HUES64 (cell line): ENCODE results near the gene SPATA13.

Source experiments
- H3K27ac ChIP-seq: 2 replicates; pipeline ENCODE4 v1.7.0; 2013; ENCODE audit warnings: low read depth, low read length, inconsistent platforms
- H3K27me3 ChIP-seq: 2 replicates; pipeline ENCODE4 v1.6.1; 2013; ENCODE audit warnings: mild to moderate bottlenecking, low read length; ENCODE audit not compliant: insufficient read depth
- H3K36me3 ChIP-seq: 2 replicates; pipeline ENCODE4 v1.6.1; 2013; ENCODE audit warnings: mild to moderate bottlenecking, low read length; ENCODE audit not compliant: insufficient read depth
- H3K4me1 ChIP-seq: 2 replicates; pipeline ENCODE4 v1.6.1; 2013; ENCODE audit warnings: mild to moderate bottlenecking, low read length, moderate library complexity; ENCODE audit not compliant: insufficient read depth
- H3K4me3 ChIP-seq: 2 replicates; pipeline ENCODE4 v1.5.1; 2013; ENCODE audit warnings: mild to moderate bottlenecking, low read length, moderate library complexity
- H3K9ac ChIP-seq: 2 replicates; pipeline ENCODE4 v1.6.1; 2013; ENCODE audit warnings: mild to moderate bottlenecking, low read depth, low read length
- H3K9me3 ChIP-seq: 2 replicates; pipeline ENCODE4 v1.6.1; 2013; ENCODE audit warnings: low read depth, low read length; ENCODE audit not compliant: insufficient read depth
- WGBS: fragments of 150-250, 120-280 bp; methylation state at CpG from one replicate; pipeline ENCODE4 v1.1.7; 2013; ENCODE audit warnings: missing lambda C conversion rate; 5-methylcytosine and 5-hydroxymethylcytosine counted together

The SPATA13 gene

DNA sequence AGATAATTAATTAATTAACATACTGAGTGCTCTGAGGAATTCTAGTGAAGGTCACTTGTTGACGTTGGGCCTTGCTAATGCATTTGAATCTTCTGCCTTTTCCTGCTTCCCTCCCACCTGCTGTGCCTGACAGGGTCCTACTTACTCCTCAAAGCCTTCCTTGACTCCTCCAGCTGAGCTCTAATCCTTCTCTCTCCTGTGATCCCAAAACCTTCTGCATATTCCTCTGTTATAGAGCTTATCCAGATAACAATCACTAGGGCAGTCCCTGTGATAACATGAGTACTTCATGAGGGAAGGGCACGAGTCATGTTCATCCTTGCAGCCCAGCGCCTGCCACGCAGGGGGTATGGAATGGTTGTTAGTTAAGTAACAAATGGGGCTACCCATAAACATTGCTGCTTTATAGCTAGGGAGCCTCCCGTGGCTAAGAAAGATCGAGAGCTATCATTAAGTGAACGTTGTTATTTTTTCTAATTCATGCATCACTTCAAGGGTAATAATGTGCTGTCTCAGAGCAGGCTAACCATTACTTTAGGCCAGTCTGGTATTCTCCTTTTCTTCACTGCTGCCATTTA is 19.1 kb upstream of the SPATA13 start:
- no peaks in the 10 kb centered on the region for H3K36me3 ChIP-seq
- H3K9ac ChIP-seq = no peak overlapping the region
- H3K9me3 ChIP-seq = no peaks in the 10 kb centered on the region
- no peak overlapping the region for H3K27ac ChIP-seq
- H3K4me1 ChIP-seq = peaks cover 27% of the 10 kb centered on the region
- no peaks in the 10 kb centered on the region for H3K27me3 ChIP-seq
- 39% methylated on average over 7 of the region's 7 CpGs for WGBS
- no peak overlapping the region for H3K4me3 ChIP-seq

DNA sequence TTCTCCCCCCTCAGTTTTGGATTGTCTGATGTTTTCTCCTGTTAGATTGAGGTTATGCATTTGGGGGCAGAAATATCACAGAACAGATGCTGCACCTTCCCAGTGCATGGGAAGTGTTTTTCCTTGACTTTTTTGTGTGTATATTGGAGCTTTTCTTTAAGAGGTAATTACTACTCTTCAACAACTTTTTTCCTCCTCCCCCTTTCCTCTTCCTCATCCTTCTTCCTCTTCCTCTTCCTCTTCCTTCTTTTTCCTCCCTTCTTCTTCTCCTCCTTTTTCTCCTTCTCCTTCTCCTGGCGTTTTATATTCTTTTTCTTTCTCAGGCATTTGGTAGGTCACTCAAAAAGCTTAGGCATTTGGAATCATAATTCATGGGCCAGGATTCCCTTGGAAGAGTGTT is 18.1 kb upstream of the SPATA13 start:
- WGBS = 96% methylated on average over 1 of the region's 1 CpG
- H3K9me3 ChIP-seq = no peaks in the 10 kb centered on the region
- H3K27me3 ChIP-seq = no peaks in the 10 kb centered on the region
- H3K4me1 ChIP-seq = peaks cover 33% of the 10 kb centered on the region
- no peak overlapping the region for H3K9ac ChIP-seq
- H3K4me3 ChIP-seq = no peak overlapping the region
- no peak overlapping the region for H3K27ac ChIP-seq
- no peaks in the 10 kb centered on the region for H3K36me3 ChIP-seq

DNA sequence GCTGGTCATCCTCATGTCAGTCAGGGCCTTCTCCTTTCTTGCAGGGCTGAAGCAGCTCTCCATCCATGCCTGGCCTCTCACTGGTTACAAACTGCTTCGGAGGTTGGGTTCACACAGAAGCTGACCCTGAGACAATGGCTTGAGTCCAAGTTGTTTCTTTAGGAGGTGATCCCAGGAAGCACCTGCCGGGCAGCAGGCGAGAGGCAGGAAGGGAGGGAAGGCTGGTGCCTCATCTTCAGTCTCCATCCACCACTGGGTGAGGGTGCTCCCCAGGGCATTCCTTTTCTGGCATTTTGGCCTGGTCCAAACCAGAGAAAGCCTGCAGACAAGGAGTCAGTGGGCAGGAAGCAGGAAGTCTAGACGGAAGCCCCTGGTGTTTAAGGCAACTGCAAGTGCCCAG is 17.6 kb upstream of the SPATA13 start:
- Histone ChIP-seq H3K9me3 (no peaks in the 10 kb centered on the region), H3K27ac (no peak overlapping the region), H3K36me3 (no peaks in the 10 kb centered on the region), H3K27me3 (no peaks in the 10 kb centered on the region), H3K4me1 (peaks cover 36% of the 10 kb centered on the region), H3K9ac (no peak overlapping the region), H3K4me3 (no peak overlapping the region)
- WGBS = 89% methylated on average over 4 of the region's 4 CpGs

- H3K36me3 ChIP-seq = no peaks in the 10 kb centered on the region
- 57% methylated on average over 2 of the region's 2 CpGs for WGBS
- no peaks in the 10 kb centered on the region for H3K27me3 ChIP-seq
- H3K9ac ChIP-seq = no peak overlapping the region
- no peaks in the 10 kb centered on the region for H3K9me3 ChIP-seq
- H3K27ac ChIP-seq = no peak overlapping the region
- H3K4me1 ChIP-seq = peaks cover 54% of the 10 kb centered on the region
- H3K4me3 ChIP-seq = no peak overlapping the region
Observed at GRCh38 chr13:24145240-24145639, 15.3 kb upstream of the SPATA13 start.

- Histone ChIP-seq H3K9ac (no peak overlapping the region), H3K36me3 (no peaks in the 10 kb centered on the region), H3K9me3 (no peaks in the 10 kb centered on the region), H3K27ac (no peak overlapping the region), H3K4me1 (peaks cover 54% of the 10 kb centered on the region), H3K27me3 (no peaks in the 10 kb centered on the region), H3K4me3 (no peak overlapping the region)
- 64% methylated on average over 7 of the region's 7 CpGs for WGBS
Observed at GRCh38 chr13:24145674-24146073, 14.8 kb upstream of the SPATA13 start.

DNA sequence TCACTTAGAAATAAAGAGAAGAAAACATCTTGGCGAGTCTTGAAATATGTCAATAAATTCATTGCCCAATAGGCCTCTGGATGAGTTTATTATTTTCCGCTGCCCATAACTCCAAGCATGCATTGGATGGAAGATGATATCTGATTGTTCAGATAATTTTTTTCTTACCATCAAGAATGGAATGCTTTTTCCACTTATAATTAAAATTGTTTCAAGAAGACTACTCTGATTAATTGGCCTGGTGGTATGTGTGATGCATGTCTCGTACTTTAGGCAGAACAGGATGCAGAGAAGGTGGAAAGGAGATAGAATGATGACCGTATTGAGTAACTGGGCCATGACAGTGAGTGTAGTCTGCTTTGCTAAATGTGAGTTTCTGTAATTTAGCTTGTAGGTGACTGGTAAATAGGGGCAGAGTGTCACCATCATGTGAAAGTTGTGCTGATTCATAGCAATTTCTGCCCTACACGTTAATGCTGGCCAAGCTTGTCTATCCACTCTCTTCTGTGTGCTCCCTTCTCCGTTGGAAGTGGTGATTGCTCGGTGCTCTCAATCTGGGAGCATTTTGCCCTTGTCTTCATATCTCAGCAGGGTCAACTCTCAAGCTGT is 13.5 kb upstream of the SPATA13 start:
- WGBS = 87% methylated on average over 6 of the region's 7 CpGs

GRCh38 chr13:24147570-24147963 is 13.0 kb upstream of the SPATA13 start:
- 86% methylated on average over 6 of the region's 6 CpGs for WGBS
- Histone ChIP-seq H3K9ac (no peak overlapping the region), H3K27ac (no peak overlapping the region), H3K4me1 (peaks cover 42% of the 10 kb centered on the region), H3K4me3 (no peak overlapping the region), H3K27me3 (no peaks in the 10 kb centered on the region), H3K9me3 (no peaks in the 10 kb centered on the region), H3K36me3 (no peaks in the 10 kb centered on the region)

More for the DNA sequence above, 13.5 kb upstream of the SPATA13 start:
- Histone ChIP-seq H3K27me3 (no peaks in the 10 kb centered on the region), H3K9ac (no peak overlapping the region), H3K27ac (no peak overlapping the region), H3K9me3 (no peaks in the 10 kb centered on the region), H3K4me3 (no peak overlapping the region), H3K36me3 (no peaks in the 10 kb centered on the region), H3K4me1 (peaks cover 44% of the 10 kb centered on the region)

GRCh38 chr13:24148414-24149235 is 11.9 kb upstream of the SPATA13 start:
- peak overlapping the region; percentile 63 for H3K27ac ChIP-seq
- no peaks in the 10 kb centered on the region for H3K9me3 ChIP-seq
- 32% methylated on average over 6 of the region's 6 CpGs for WGBS
- no peaks in the 10 kb centered on the region for H3K27me3 ChIP-seq
- H3K36me3 ChIP-seq = no peaks in the 10 kb centered on the region
- H3K9ac ChIP-seq = peak overlapping the region; percentile 46; the same call in 1 of the 2 replicates
- H3K4me1 ChIP-seq = peaks cover 42% of the 10 kb centered on the region
- H3K4me3 ChIP-seq = no peak overlapping the region

- Histone ChIP-seq H3K27ac (peak overlapping the region; percentile 63), H3K4me1 (peaks cover 42% of the 10 kb centered on the region)
Observed at GRCh38 chr13:24149246-24150032, 11.1 kb upstream of the SPATA13 start.

GRCh38 chr13:24150572-24150971 is 9.9 kb upstream of the SPATA13 start:
- no peak overlapping the region for H3K4me3 ChIP-seq
- peaks cover 34% of the 10 kb centered on the region for H3K4me1 ChIP-seq
- peaks cover 3% of the 10 kb centered on the region; the same call in 1 of the 2 replicates for H3K27me3 ChIP-seq
- 95% methylated on average over 3 of the region's 3 CpGs for WGBS
- no peak overlapping the region for H3K27ac ChIP-seq
- H3K36me3 ChIP-seq = no peaks in the 10 kb centered on the region
- no peaks in the 10 kb centered on the region for H3K9me3 ChIP-seq
- no peak overlapping the region for H3K9ac ChIP-seq

More at GRCh38 chr13:24149246-24150032, 11.1 kb upstream of the SPATA13 start:
- WGBS = 79% methylated on average over 14 of the region's 14 CpGs
- H3K9me3 ChIP-seq = no peaks in the 10 kb centered on the region
- peak overlapping the region; percentile 28; the same call in 1 of the 2 replicates for H3K9ac ChIP-seq
- H3K27me3 ChIP-seq = no peaks in the 10 kb centered on the region
- H3K4me3 ChIP-seq = no peak overlapping the region
- H3K36me3 ChIP-seq = no peaks in the 10 kb centered on the region

GRCh38 chr13:24151864-24152263 is 8.7 kb upstream of the SPATA13 start:
- H3K4me1 ChIP-seq = peaks cover 27% of the 10 kb centered on the region
- no peak overlapping the region for H3K27ac ChIP-seq
- 93% methylated on average over 2 of the region's 2 CpGs for WGBS

More at GRCh38 chr13:24151864-24152263, 8.7 kb upstream of the SPATA13 start:
- Histone ChIP-seq H3K4me3 (no peak overlapping the region), H3K9ac (no peak overlapping the region), H3K27me3 (peaks cover 15% of the 10 kb centered on the region; the same call in 1 of the 2 replicates), H3K36me3 (no peaks in the 10 kb centered on the region), H3K9me3 (no peaks in the 10 kb centered on the region)
